Natural killer cell (primary cell): ENCODE data around the gene BDNF. TPM values are rescaled to one million over a fixed set of nuclear protein-coding genes. Genes with fewer than 3 reads are reported as not detected.

ENCODE experiments used
- ATAC-seq, 3 donors: fragments of 150-1000 bp in 2 of 3; fragments of 200-7000 bp in 1 of 3; cut with Tn5 transposase; 1 replicate in 1 of 3; 2 replicates in 2 of 3; pipeline ENCODE4 v1.10.0; 2021; ENCODE audit warnings: mild to moderate bottlenecking in 2 of 3, moderate library complexity in 2 of 3
- DNase-seq, 2 donors: peaks; one replicate each; pipeline versions ENCODE4 v3.0.0 to v3.0.0-alpha.2; 2013 to 2021; ENCODE audit warnings: mixed read lengths in 1 of 2
- H3K27ac ChIP-seq: one replicate; pipeline ENCODE4 v1.5.1; 2013; ENCODE audit warnings: mild to moderate bottlenecking, low read length
- H3K27me3 ChIP-seq: one replicate; pipeline ENCODE4 v1.6.1; 2013; ENCODE audit warnings: low read length; ENCODE audit not compliant: control insufficient read depth, insufficient read depth
- H3K36me3 ChIP-seq: one replicate; pipeline ENCODE4 v1.6.1; 2013; ENCODE audit warnings: low read length; ENCODE audit not compliant: control insufficient read depth, insufficient read depth
- H3K4me1 ChIP-seq: one replicate; pipeline ENCODE4 v1.6.1; 2013; ENCODE audit warnings: low read length; ENCODE audit not compliant: control insufficient read depth, insufficient read depth
- H3K4me3 ChIP-seq: one replicate; pipeline ENCODE4 v1.5.1; 2013; ENCODE audit warnings: low read length
- H3K9me3 ChIP-seq: one replicate; pipeline ENCODE4 v1.6.1; 2013; ENCODE audit warnings: low read length; ENCODE audit not compliant: control insufficient read depth, insufficient read depth
- H3K27ac Mint-ChIP-seq, 2 donors: one replicate each; pipeline ENCODE4 v1.8.0; 2022; ENCODE audit warnings: mild to moderate bottlenecking in 2 of 2, mixed read lengths in 2 of 2, moderate library complexity in 1 of 2
- H3K27me3 Mint-ChIP-seq, 2 donors: one replicate each; pipeline ENCODE4 v1.8.0; 2022; ENCODE audit warnings: low read depth in 2 of 2, mixed read lengths in 2 of 2
- H3K36me3 Mint-ChIP-seq: one replicate; pipeline ENCODE4 v1.8.0; 2022; ENCODE audit warnings: mixed read lengths
- H3K4me1 Mint-ChIP-seq, 2 donors: one replicate each; pipeline ENCODE4 v1.8.0; 2022; ENCODE audit warnings: mixed read lengths in 2 of 2
- H3K4me3 Mint-ChIP-seq: one replicate; pipeline ENCODE4 v1.8.0; 2022; ENCODE audit warnings: mild to moderate bottlenecking, moderate library complexity, mixed read lengths
- H3K9me3 Mint-ChIP-seq, 2 donors: one replicate each; pipeline ENCODE4 v1.8.0; 2022; ENCODE audit warnings: mixed read lengths in 2 of 2
- CTCF ChIP-seq: fragments of 200-600 bp; IDR thresholded peaks from one replicate; pipeline ENCODE4 v1.8.0; 2022; ENCODE audit warnings: antibody characterized with exemption
- WGBS: methylation state at CpG from one replicate; pipeline ENCODE4 v1.1.7; 2013; ENCODE audit warnings: missing lambda C conversion rate; ENCODE audit not compliant: insufficient coverage; 5-methylcytosine and 5-hydroxymethylcytosine counted together
- intact Hi-C: fragments of 100-400 bp; cut with micrococcal nuclease; formaldehyde crosslinking; loops from one replicate; pipeline ENCODE4 v1.14.2; 2022
- total RNA-seq, 4 donors: library from RNA; stranded (reverse); fragments of 120-200 nt in 1 of 4; gene quantifications; one replicate each; pipeline versions ENCODE4 v1.2.3 to v1.2.4, GENCODE V29; 2013 to 2022

The BDNF gene
- total RNA-seq, 3 donors from 2014 or later (not counting 1 experiment from before 2014, with no cell fraction given): not detected

- H3K36me3 Mint-ChIP-seq: no peaks in the 10 kb centered on the region
- no peaks in the 10 kb centered on the region for H3K27me3 Mint-ChIP-seq
- H3K4me1 ChIP-seq: no peaks in the 10 kb centered on the region
- DNase-seq: no peak
- no peak overlapping the region for H3K4me3 ChIP-seq
- no peaks in the 10 kb centered on the region for H3K9me3 ChIP-seq
- H3K27me3 ChIP-seq: no peaks in the 10 kb centered on the region
- no peak overlapping the region for H3K27ac Mint-ChIP-seq
- H3K9me3 Mint-ChIP-seq: peaks cover 8 to 16% of the 10 kb centered on the region in 2 donors
- H3K27ac ChIP-seq: no peak overlapping the region
- no peak overlapping the region for H3K4me3 Mint-ChIP-seq
- ATAC-seq: no peak
- no peaks in the 10 kb centered on the region for H3K36me3 ChIP-seq
- no peak for TF ChIP-seq CTCF
- 97% methylated on average over 6 of the region's 9 CpGs for WGBS
- intact Hi-C loops: no loop called here
- H3K4me1 Mint-ChIP-seq: no peaks in the 10 kb centered on the region
Measured at GRCh38 chr11:27612932-27613880, 87.0 kb downstream of the BDNF start.

- Mint-ChIP-seq H3K27ac (no peak overlapping the region), H3K4me1 (no peaks in the 10 kb centered on the region), H3K27me3 (no peaks in the 10 kb centered on the region), H3K36me3 (no peaks in the 10 kb centered on the region), H3K9me3 (peaks cover 8 to 15% of the 10 kb centered on the region in 2 donors), H3K4me3 (no peak overlapping the region)
- intact Hi-C loops: no loop called here
- TF ChIP-seq CTCF: no peak
- Histone ChIP-seq H3K27ac (no peak overlapping the region), H3K27me3 (no peaks in the 10 kb centered on the region), H3K9me3 (no peaks in the 10 kb centered on the region), H3K4me3 (no peak overlapping the region), H3K4me1 (no peaks in the 10 kb centered on the region), H3K36me3 (no peaks in the 10 kb centered on the region)
- no peak for ATAC-seq
- WGBS: 87% methylated on average over 3 of the region's 3 CpGs
- DNase-seq: no peak
Measured at GRCh38 chr11:27611947-27612455, 88.3 kb downstream of the BDNF start.

- Histone ChIP-seq H3K9me3 (no peaks in the 10 kb centered on the region), H3K4me1 (no peaks in the 10 kb centered on the region), H3K36me3 (no peaks in the 10 kb centered on the region), H3K27me3 (no peaks in the 10 kb centered on the region), H3K27ac (no peak overlapping the region), H3K4me3 (no peak overlapping the region)
- no peak for ATAC-seq
- no peak for DNase-seq
- Mint-ChIP-seq H3K9me3 (peaks cover 7 to 10% of the 10 kb centered on the region in 2 donors), H3K4me1 (no peaks in the 10 kb centered on the region), H3K4me3 (no peak overlapping the region), H3K27me3 (no peaks in the 10 kb centered on the region), H3K36me3 (no peaks in the 10 kb centered on the region), H3K27ac (no peak overlapping the region)
- TF ChIP-seq CTCF: no peak
- intact Hi-C loops: no loop called here
- 90% methylated on average over 1 of the region's 1 CpG for WGBS
Measured at GRCh38 chr11:27611390-27611789, 88.9 kb downstream of the BDNF start.
